CD4-positive, alpha-beta T cell (primary cell): ENCODE measurements around the gene TRIM33. TPM values are rescaled to one million over a fixed set of nuclear protein-coding genes. Genes with fewer than 3 reads are reported as not detected.
A peak's percentile ranks its signal among the peaks of the same experiment; 100 is the strongest.

Experiments
- ATAC-seq: fragments of 200-7000 bp; cut with Tn5 transposase; one replicate; pipeline ENCODE4 v1.10.0; 2022; ENCODE audit warnings: mild to moderate bottlenecking; ENCODE audit not compliant: poor library complexity
- CTCF ChIA-PET: fragments of 350-600 bp; sonication (Branson Sonifier 250); formaldehyde crosslinking; loops from one replicate; lab custom pipeline; 2021; ENCODE audit warnings: antibody characterized with exemption, inconsistent platforms; lab: Charles Lee
- POLR2A ChIA-PET: fragments of 350-600 bp; sonication (Branson Sonifier 250); formaldehyde crosslinking; loops from one replicate; lab custom pipeline; 2021; ENCODE audit warnings: antibody characterized with exemption, inconsistent platforms; lab: Charles Lee
- DNase-seq, 14 experiments: peaks; one replicate each; pipeline ENCODE4 v3.0.0-alpha.2; 2013 to 2020; ENCODE audit warnings: mixed read lengths in 2 of 14
- H3K27ac ChIP-seq, 2 donors: one replicate each; pipeline versions ENCODE4 v1.5.1 to v1.7.0; 2013; ENCODE audit warnings: low read length in 2 of 2, low read depth in 1 of 2, mild to moderate bottlenecking in 1 of 2
- H3K27me3 ChIP-seq, 2 experiments: 1 replicate in 1 of 2; 2 replicates in 1 of 2; pipeline versions ENCODE4 v1.6.1 to v1.7.0; 2013; ENCODE audit warnings: low read length in 2 of 2, control low read depth in 1 of 2, mild to moderate bottlenecking in 1 of 2, moderate library complexity in 1 of 2; ENCODE audit not compliant: insufficient read depth in 2 of 2, control insufficient read depth in 1 of 2
- H3K36me3 ChIP-seq: one replicate; pipeline ENCODE4 v1.6.1; 2013; ENCODE audit warnings: low read length, control low read depth; ENCODE audit not compliant: insufficient read depth
- H3K4me1 ChIP-seq: one replicate; pipeline ENCODE4 v1.6.1; 2013; ENCODE audit warnings: low read length, control low read depth; ENCODE audit not compliant: insufficient read depth
- H3K4me3 ChIP-seq: one replicate; pipeline ENCODE4 v1.5.1; 2013; ENCODE audit warnings: mild to moderate bottlenecking, low read length, moderate library complexity
- H3K9me3 ChIP-seq, 2 experiments: 1 replicate in 1 of 2; 2 replicates in 1 of 2; pipeline versions ENCODE4 v1.6.1 to v1.7.0; 2013; ENCODE audit warnings: low read length in 2 of 2, mild to moderate bottlenecking in 2 of 2, control low read depth in 1 of 2, moderate library complexity in 1 of 2; ENCODE audit not compliant: control insufficient read depth in 1 of 2, insufficient read depth in 1 of 2
- H3K27ac Mint-ChIP-seq: one replicate; pipeline ENCODE4 v1.8.0; 2020; ENCODE audit warnings: mixed read lengths
- H3K27me3 Mint-ChIP-seq: one replicate; pipeline ENCODE4 v1.8.0; 2021; ENCODE audit warnings: mixed read lengths
- H3K36me3 Mint-ChIP-seq: one replicate; pipeline ENCODE4 v1.8.0; 2021; ENCODE audit warnings: low read depth, mixed read lengths
- H3K4me1 Mint-ChIP-seq: one replicate; pipeline ENCODE4 v1.8.0; 2021; ENCODE audit warnings: low read depth, mixed read lengths
- H3K4me3 Mint-ChIP-seq: one replicate; pipeline ENCODE4 v1.8.0; 2020; ENCODE audit warnings: mild to moderate bottlenecking, mixed read lengths
- H3K9me3 Mint-ChIP-seq: one replicate; pipeline ENCODE4 v1.8.0; 2020; ENCODE audit warnings: mixed read lengths
- CTCF ChIP-seq: fragments of 200-600 bp; IDR thresholded peaks from one replicate; pipeline ENCODE4 v1.8.0; 2022; ENCODE audit warnings: antibody characterized with exemption, mild to moderate bottlenecking
- intact Hi-C, 2 experiments: fragments of 100-400 bp; cut with DNase I in 1 of 2; cut with micrococcal nuclease in 1 of 2; formaldehyde crosslinking; loops; one replicate each; pipeline versions ENCODE4 v1.15.1 to v1.9.0; 2023 to 2025; cut with DNase I, micrococcal nuclease
- total RNA-seq, 174 experiments: library from RNA in 2 of 174; stranded (reverse) in 2 of 174; gene quantifications; one replicate each; pipeline ENCODE4 v1.2.3 and lab custom pipeline; 2021 to 2026

Gene TRIM33
- total RNA-seq, 2 experiments from 2014 or later: 42.6 to 45.0 TPM

DNA sequence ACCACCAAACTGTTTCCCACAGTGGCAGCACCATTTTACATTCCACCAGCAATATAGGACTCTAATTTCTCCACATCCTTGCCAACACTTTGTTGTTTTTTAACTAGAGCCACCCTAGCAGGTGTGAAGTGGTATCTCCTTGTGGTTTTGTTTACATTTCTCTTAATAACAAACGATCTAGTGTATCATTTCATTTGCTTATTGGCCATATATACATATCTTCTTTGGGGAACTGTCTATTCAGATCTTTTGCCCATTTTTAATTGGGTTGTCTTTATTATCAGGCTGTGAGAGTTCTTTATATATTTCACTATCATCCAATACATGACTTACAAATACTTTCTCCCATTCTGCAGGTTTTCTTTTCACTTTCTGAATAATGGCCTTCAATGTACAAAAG lies 18.0 kb downstream of the TRIM33 start:
- intact Hi-C loops: no loop called here
- Mint-ChIP-seq H3K27ac (no peak overlapping the region), H3K36me3 (peaks cover 51% of the 10 kb centered on the region), H3K9me3 (peaks cover 6% of the 10 kb centered on the region), H3K4me1 (peaks cover 62% of the 10 kb centered on the region), H3K27me3 (no peaks in the 10 kb centered on the region), H3K4me3 (no peak overlapping the region)
- DNase-seq (no peak), ATAC-seq (no peak)
- Histone ChIP-seq H3K4me1 (peaks cover 10% of the 10 kb centered on the region), H3K27me3 (no peaks in the 10 kb centered on the region), H3K9me3 (peaks cover 0 to 4% of the 10 kb centered on the region in 2 experiments), H3K4me3 (no peak overlapping the region), H3K27ac (no peak overlapping the region), H3K36me3 (peaks cover 8% of the 10 kb centered on the region)
- ChIA-PET CTCF (no interaction called here), POLR2A (no interaction called here)
- no peak for TF ChIP-seq CTCF

- intact Hi-C loops: no loop called here
- ATAC-seq (no peak), DNase-seq (no peak)
- no peaks in the 10 kb centered on the region for H3K27me3 ChIP-seq
- H3K36me3 Mint-ChIP-seq: peaks cover 48% of the 10 kb centered on the region
- H3K4me1 Mint-ChIP-seq: peaks cover 68% of the 10 kb centered on the region
- no peak for TF ChIP-seq CTCF
- H3K9me3 ChIP-seq: peaks cover 0 to 4% of the 10 kb centered on the region in 2 experiments
- peaks cover 7% of the 10 kb centered on the region for H3K9me3 Mint-ChIP-seq
- peak overlapping the region; percentile 62 for H3K27ac Mint-ChIP-seq
- POLR2A ChIA-PET: no interaction called here
- H3K36me3 ChIP-seq: peaks cover 8% of the 10 kb centered on the region
- peaks cover 5% of the 10 kb centered on the region for H3K4me1 ChIP-seq
- H3K4me3 ChIP-seq: no peak overlapping the region
- no peak overlapping the region for H3K27ac ChIP-seq
- H3K27me3 Mint-ChIP-seq: no peaks in the 10 kb centered on the region
- H3K4me3 Mint-ChIP-seq: peak overlapping the region; percentile 26
- CTCF ChIA-PET: no interaction called here
Measured at GRCh38 chr1:114490274-114490693, 20.7 kb downstream of the TRIM33 start.

DNA sequence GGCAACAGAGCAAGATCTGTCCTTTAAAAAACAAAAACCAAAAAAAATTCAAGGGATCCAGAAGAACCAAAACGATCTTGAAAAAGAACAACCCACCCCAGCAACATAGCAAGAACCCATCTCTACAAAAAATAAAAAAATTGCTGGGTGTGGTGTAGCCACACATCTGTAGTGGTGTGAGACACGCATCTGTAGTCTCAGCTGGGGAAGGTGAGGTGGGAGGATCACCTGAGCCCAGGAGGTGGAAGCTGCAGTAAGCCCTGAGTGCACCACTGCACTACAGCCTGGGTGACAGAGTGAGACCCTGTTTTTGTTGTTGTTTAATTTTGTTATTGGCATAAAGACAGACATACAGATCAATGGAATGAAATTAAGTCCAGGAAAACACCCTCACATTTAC lies 22.3 kb downstream of the TRIM33 start:
- peak overlapping the region; percentile 55 for H3K27ac Mint-ChIP-seq

More for the DNA sequence above, 22.3 kb downstream of the TRIM33 start:
- no peak overlapping the region for H3K27ac ChIP-seq
- Mint-ChIP-seq H3K9me3 (peaks cover 7% of the 10 kb centered on the region), H3K4me3 (no peak overlapping the region), H3K4me1 (peaks cover 71% of the 10 kb centered on the region), H3K27me3 (no peaks in the 10 kb centered on the region), H3K36me3 (peaks cover 41% of the 10 kb centered on the region)
- TF ChIP-seq CTCF: no peak
- no peaks in the 10 kb centered on the region for H3K27me3 ChIP-seq
- no peak for DNase-seq
- POLR2A ChIA-PET: no interaction called here
- peaks cover 5% of the 10 kb centered on the region for H3K4me1 ChIP-seq
- no peak overlapping the region for H3K4me3 ChIP-seq
- H3K9me3 ChIP-seq: peaks cover 0 to 4% of the 10 kb centered on the region in 2 experiments
- no peak for ATAC-seq
- peaks cover 6% of the 10 kb centered on the region for H3K36me3 ChIP-seq
- CTCF ChIA-PET: no interaction called here
- intact Hi-C loops: no loop called here
